Prostate gland (tissue), 2 donors: Measurements from ENCODE around the gene SMPD4.
"Not testable (repeated sequence)": the region's sequence is repeated elsewhere in the genome, so short reads cannot be mapped to it uniquely, and the experiment has no call there.

Source experiments
- CTCF ChIP-seq, 4 experiments: fragments of 200-600 bp in 2 of 4; fragments of 450-650 bp in 2 of 4; sonication (generic) in 2 of 4; IDR thresholded peaks; 1 replicate in 3 of 4; 2 replicates in 1 of 4; pipeline ENCODE4 v1.5.1; 2016 to 2019; ENCODE audit warnings: antibody characterized with exemption in 4 of 4, mild to moderate bottlenecking in 2 of 4, moderate library complexity in 2 of 4
- POLR2A ChIP-seq: fragments of 450-650 bp; IDR thresholded peaks from one replicate; pipeline ENCODE4 v1.6.1; 2016; ENCODE audit warnings: antibody characterized with exemption, mild to moderate bottlenecking

- not testable (repeated sequence) for TF ChIP-seq POLR2A; CTCF (IDR thresholded peaks at IDR 0.05)
Observed at GRCh38 chr2:130148515-130148914, 32.9 kb downstream of the SMPD4 start.
